Mesenchymal stem cell (in vitro differentiated cells and primary cell): Measurements from ENCODE around the gene SP8.
A peak's percentile ranks its signal among the peaks of the same experiment; 100 is the strongest.

Experiments
- DNase-seq: peaks from one replicate; pipeline ENCODE4 v3.0.0-alpha.2; 2013
- H2AFZ ChIP-seq: one replicate; pipeline ENCODE4 v1.6.1; 2013; ENCODE audit warnings: low read depth, mild to moderate bottlenecking, control low read depth, inconsistent platforms, low read length, moderate library complexity
- H2AK5ac ChIP-seq: 2 replicates; pipeline ENCODE4 v1.6.1; 2013; ENCODE audit warnings: low read length, moderate library complexity, mild to moderate bottlenecking, inconsistent platforms; ENCODE audit not compliant: severe bottlenecking
- H2BK120ac ChIP-seq: one replicate; pipeline ENCODE4 v1.6.1; 2013; ENCODE audit warnings: low read depth, mild to moderate bottlenecking, inconsistent platforms, low read length, moderate library complexity
- H2BK12ac ChIP-seq, 2 experiments: one replicate each; pipeline ENCODE4 v1.6.1; 2013; ENCODE audit warnings: inconsistent platforms in 2 of 2, low read length in 2 of 2, mild to moderate bottlenecking in 2 of 2, moderate library complexity in 2 of 2, control low read depth in 1 of 2
- H2BK15ac ChIP-seq: one replicate; pipeline ENCODE4 v1.6.1; 2013; ENCODE audit warnings: mild to moderate bottlenecking, low read depth, inconsistent platforms; ENCODE audit not compliant: poor library complexity, severe bottlenecking
- H2BK5ac ChIP-seq: 2 replicates; pipeline ENCODE4 v1.6.1; 2013; ENCODE audit warnings: low read depth, mild to moderate bottlenecking, low read length, control low read depth, inconsistent platforms; ENCODE audit not compliant: poor library complexity, severe bottlenecking
- H3K14ac ChIP-seq, 2 experiments: one replicate each; pipeline ENCODE4 v1.6.1; 2013; ENCODE audit warnings: inconsistent platforms in 2 of 2, low read length in 2 of 2, control low read depth in 1 of 2, mild to moderate bottlenecking in 1 of 2, moderate library complexity in 1 of 2
- H3K18ac ChIP-seq, 2 experiments: one replicate each; pipeline ENCODE4 v1.6.1; 2013; ENCODE audit warnings: inconsistent platforms in 2 of 2, low read length in 2 of 2, control low read depth in 1 of 2, low read depth in 1 of 2, mild to moderate bottlenecking in 1 of 2
- H3K23ac ChIP-seq, 2 experiments: one replicate each; pipeline ENCODE4 v1.6.1; 2013; ENCODE audit warnings: inconsistent platforms in 2 of 2, low read length in 2 of 2, mild to moderate bottlenecking in 2 of 2, moderate library complexity in 2 of 2, control low read depth in 1 of 2
- H3K27ac ChIP-seq: 2 replicates; pipeline ENCODE4 v1.5.1; 2013; ENCODE audit warnings: mild to moderate bottlenecking, moderate library complexity, low read length, control low read depth, inconsistent platforms; ENCODE audit not compliant: poor library complexity, severe bottlenecking
- H3K27me3 ChIP-seq, 2 experiments: 2 replicates each; pipeline versions ENCODE4 v1.6.1 to v1.7.0; 2013; ENCODE audit warnings: low read length in 2 of 2, mild to moderate bottlenecking in 2 of 2, moderate library complexity in 2 of 2, control low read depth in 1 of 2, inconsistent platforms in 1 of 2; ENCODE audit not compliant: control insufficient read depth in 1 of 2, insufficient read depth in 1 of 2
- H3K36me3 ChIP-seq, 2 experiments: 2 replicates each; pipeline versions ENCODE4 v1.6.1 to v1.7.0; 2013; ENCODE audit warnings: low read length in 2 of 2, control low read depth in 1 of 2, inconsistent platforms in 1 of 2, low read depth in 1 of 2, mild to moderate bottlenecking in 1 of 2; ENCODE audit not compliant: insufficient read depth in 2 of 2, control insufficient read depth in 1 of 2
- H3K4ac ChIP-seq, 2 experiments: one replicate each; pipeline ENCODE4 v1.6.1; 2013; ENCODE audit warnings: inconsistent platforms in 2 of 2, low read length in 2 of 2, mild to moderate bottlenecking in 2 of 2, moderate library complexity in 2 of 2, control low read depth in 1 of 2, low read depth in 1 of 2
- H3K4me1 ChIP-seq: 2 replicates; pipeline ENCODE4 v1.6.1; 2013; ENCODE audit warnings: low read depth, low read length, control low read depth; ENCODE audit not compliant: control insufficient read depth, insufficient read depth
- H3K4me2 ChIP-seq: 2 replicates; pipeline ENCODE4 v1.6.1; 2013; ENCODE audit warnings: low read length, mild to moderate bottlenecking, inconsistent platforms; ENCODE audit not compliant: poor library complexity, severe bottlenecking
- H3K4me3 ChIP-seq, 2 experiments: 2 replicates each; pipeline versions ENCODE4 v1.5.1 to v1.7.0; 2013; ENCODE audit warnings: low read length in 2 of 2, mild to moderate bottlenecking in 2 of 2, control low read depth in 1 of 2, low read depth in 1 of 2; ENCODE audit not compliant: insufficient read depth in 1 of 2
- H3K79me1 ChIP-seq: replicated peaks from 2 replicates; pipeline ENCODE4 v1.6.1; 2013; ENCODE audit warnings: mild to moderate bottlenecking, control low read depth, low read length, inconsistent platforms; ENCODE audit not compliant: poor library complexity, severe bottlenecking
- H3K9ac ChIP-seq: 2 replicates; pipeline ENCODE4 v1.7.0; 2013; ENCODE audit warnings: mild to moderate bottlenecking, low read length, moderate library complexity
- H3K9me3 ChIP-seq: 2 replicates; pipeline ENCODE4 v1.7.0; 2013; ENCODE audit warnings: mild to moderate bottlenecking, low read length; ENCODE audit not compliant: control insufficient read depth
- H4K8ac ChIP-seq: one replicate; pipeline ENCODE4 v1.6.1; 2013; ENCODE audit warnings: inconsistent platforms, mild to moderate bottlenecking, low read length, moderate library complexity
- H4K91ac ChIP-seq: one replicate; pipeline ENCODE4 v1.6.1; 2013; ENCODE audit warnings: mild to moderate bottlenecking, low read length, inconsistent platforms
- WGBS: methylation state at CpG from one replicate; pipeline ENCODE4 v1.1.7; 2013; ENCODE audit warnings: mixed read lengths; 5-methylcytosine and 5-hydroxymethylcytosine counted together

The SP8 gene

DNA sequence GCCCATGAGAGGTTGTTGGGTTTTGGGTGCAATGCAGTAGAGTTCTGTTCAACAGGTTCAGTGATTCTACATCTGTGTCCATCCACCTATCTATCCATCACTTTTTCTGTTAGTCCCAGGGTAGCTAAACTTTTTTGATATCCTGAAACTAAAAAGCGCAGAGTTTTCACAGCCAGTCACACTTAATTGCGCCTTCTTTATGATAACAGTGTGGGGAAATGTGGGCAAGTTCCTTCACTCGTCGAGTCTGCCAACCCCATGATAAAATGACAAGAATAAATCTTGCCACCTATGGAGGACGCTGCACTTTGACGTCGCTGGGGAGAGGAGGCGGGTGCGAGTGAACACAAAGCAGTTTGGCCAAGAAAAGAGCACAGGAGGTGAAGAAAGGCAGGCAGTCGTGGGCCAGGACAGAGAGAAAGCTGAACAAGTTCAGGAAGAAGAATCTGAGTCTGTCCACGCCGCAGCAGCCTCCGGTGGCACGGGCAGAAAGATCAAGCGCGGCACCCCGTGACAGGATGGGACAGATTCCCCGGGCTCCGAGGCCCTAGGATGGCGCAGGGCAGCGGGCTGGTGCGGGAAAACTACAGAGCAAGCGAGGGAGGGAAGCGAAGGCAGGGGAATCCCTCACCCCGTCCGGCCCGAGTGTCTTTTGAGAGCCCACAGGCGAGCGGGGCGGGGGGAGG is 9.2 kb downstream of the SP8 start:
- Histone ChIP-seq H3K27me3 (peaks cover 60 to 88% of the 10 kb centered on the region in 2 experiments), H3K4me3 (peak overlapping the region in 1 of 2 experiments; percentile 73), H3K27ac (no peak overlapping the region), H3K14ac (no peak overlapping the region), H2AFZ (no peak overlapping the region), H3K18ac (no peak overlapping the region), H3K4me1 (peaks cover 11% of the 10 kb centered on the region), H2BK120ac (no peak overlapping the region), H3K9me3 (no peaks in the 10 kb centered on the region), H3K4ac (no peak overlapping the region), H2AK5ac (no peak overlapping the region), H2BK12ac (no peak overlapping the region), H4K91ac (no peak overlapping the region), H3K23ac (no peak overlapping the region), H4K8ac (no peak overlapping the region), H3K36me3 (no peaks in the 10 kb centered on the region), H3K79me1 (no peaks in the 10 kb centered on the region), H2BK5ac (no peak overlapping the region), H2BK15ac (no peak overlapping the region), H3K9ac (no peak overlapping the region), H3K4me2 (peak overlapping the region; percentile 57)
- no peak for DNase-seq
- WGBS, result 8% methylated on average over 27 of the region's 30 CpGs

- 18% methylated on average over 9 of the region's 10 CpGs for WGBS
- Histone ChIP-seq H3K27me3 (peaks cover 58 to 88% of the 10 kb centered on the region in 2 experiments), H4K8ac (no peak overlapping the region), H3K14ac (no peak overlapping the region), H3K4me2 (no peak overlapping the region), H2BK15ac (no peak overlapping the region), H3K27ac (no peak overlapping the region), H4K91ac (no peak overlapping the region), H3K36me3 (no peaks in the 10 kb centered on the region), H3K4me3 (no peak overlapping the region), H3K9me3 (no peaks in the 10 kb centered on the region), H2AFZ (no peak overlapping the region), H2BK5ac (no peak overlapping the region), H3K4me1 (peaks cover 11% of the 10 kb centered on the region), H2AK5ac (no peak overlapping the region), H2BK12ac (no peak overlapping the region), H3K4ac (no peak overlapping the region), H3K9ac (no peak overlapping the region), H3K79me1 (no peaks in the 10 kb centered on the region), H2BK120ac (no peak overlapping the region), H3K18ac (no peak overlapping the region), H3K23ac (no peak overlapping the region)
- DNase-seq, result no peak
Observed at GRCh38 chr7:20776942-20777341, 9.7 kb downstream of the SP8 start.

- H4K8ac ChIP-seq, result no peak overlapping the region
Observed at GRCh38 chr7:20776214-20776911, 10.3 kb downstream of the SP8 start.

GRCh38 chr7:20754001-20754400 is 32.7 kb downstream of the SP8 start:
- H3K4me1 ChIP-seq, result no peaks in the 10 kb centered on the region
- H2AFZ ChIP-seq, result no peak overlapping the region
- H2BK120ac ChIP-seq, result no peak overlapping the region
- WGBS, result no CpG with 5 or more reads among the region's 1 CpG
- no peak overlapping the region for H3K14ac ChIP-seq
- no peak overlapping the region for H4K91ac ChIP-seq
- H3K27me3 ChIP-seq, result no peaks in the 10 kb centered on the region
- no peak overlapping the region for H3K4me3 ChIP-seq
- H3K18ac ChIP-seq, result no peak overlapping the region
- H2AK5ac ChIP-seq, result no peak overlapping the region
- H3K79me1 ChIP-seq, result no peaks in the 10 kb centered on the region
- no peak overlapping the region for H4K8ac ChIP-seq
- DNase-seq, result no peak
- H2BK15ac ChIP-seq, result no peak overlapping the region
- H3K36me3 ChIP-seq, result no peaks in the 10 kb centered on the region
- H3K27ac ChIP-seq, result no peak overlapping the region
- H2BK12ac ChIP-seq, result no peak overlapping the region
- H3K4me2 ChIP-seq, result no peak overlapping the region
- no peak overlapping the region for H3K9ac ChIP-seq
- no peak overlapping the region for H3K23ac ChIP-seq
- H3K4ac ChIP-seq, result no peak overlapping the region
- no peak overlapping the region for H2BK5ac ChIP-seq
- no peaks in the 10 kb centered on the region for H3K9me3 ChIP-seq

More at GRCh38 chr7:20776214-20776911, 10.3 kb downstream of the SP8 start:
- Histone ChIP-seq H3K27me3 (peaks cover 58 to 87% of the 10 kb centered on the region in 2 experiments), H2BK12ac (no peak overlapping the region), H3K79me1 (no peaks in the 10 kb centered on the region), H2BK120ac (no peak overlapping the region), H2AFZ (no peak overlapping the region), H3K27ac (no peak overlapping the region), H3K9ac (no peak overlapping the region), H4K91ac (no peak overlapping the region), H3K18ac (no peak overlapping the region), H3K9me3 (no peaks in the 10 kb centered on the region), H3K23ac (no peak overlapping the region), H3K4ac (no peak overlapping the region), H2BK15ac (no peak overlapping the region), H3K14ac (no peak overlapping the region), H3K4me3 (no peak overlapping the region), H2BK5ac (no peak overlapping the region), H3K4me2 (no peak overlapping the region), H3K36me3 (no peaks in the 10 kb centered on the region), H3K4me1 (peaks cover 11% of the 10 kb centered on the region), H2AK5ac (no peak overlapping the region)
- WGBS, result 4% methylated on average over 27 of the region's 29 CpGs
- no peak for DNase-seq
